ENCODE data around the gene PLEKHA4.
"Not testable (repeated sequence)": the region's sequence is repeated elsewhere in the genome, so short reads cannot be mapped to it uniquely, and the experiment has no call there.

Gene PLEKHA4

DNA sequence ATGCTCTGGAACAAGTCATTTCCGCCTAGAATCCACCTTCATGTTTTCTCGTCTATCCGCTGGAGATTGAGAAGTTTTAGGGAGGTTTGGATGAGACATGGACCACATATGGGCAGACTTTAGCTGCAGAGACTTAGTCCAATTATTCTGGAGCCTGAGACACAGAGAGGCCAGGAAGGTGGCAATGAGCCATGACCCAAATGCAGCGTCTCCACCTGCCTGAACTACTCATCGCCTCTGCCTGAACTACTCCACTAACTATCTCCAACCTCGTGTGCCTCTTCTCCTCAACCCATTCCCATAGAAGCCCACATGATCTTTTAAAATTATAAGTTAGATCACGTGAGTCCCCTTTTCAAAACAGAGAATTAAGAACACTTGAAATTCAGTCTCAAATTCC lies 5.6 kb downstream of the PLEKHA4 start:
- DNase-seq, result no peak

DNA sequence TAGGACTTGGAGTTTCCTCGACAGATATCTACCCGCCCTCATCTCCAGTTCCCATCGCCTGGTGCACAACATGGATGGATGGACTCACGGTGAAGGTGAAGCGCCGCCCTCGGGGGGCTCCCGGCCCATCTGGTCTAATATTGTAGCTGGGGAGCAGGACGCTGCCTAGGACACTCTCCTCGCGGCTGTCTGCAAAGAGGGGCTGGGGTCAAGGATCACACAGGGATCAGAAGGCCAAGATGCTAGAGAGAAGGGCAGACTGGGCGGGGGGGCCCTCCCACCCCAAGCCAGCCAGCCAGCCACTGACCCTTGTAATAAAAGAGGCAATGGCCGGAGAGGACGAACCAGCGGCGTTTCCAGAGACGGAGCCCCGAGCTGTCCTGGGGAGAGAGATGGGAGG lies 7.1 kb downstream of the PLEKHA4 start:
- DNase-seq, result no peak

DNA sequence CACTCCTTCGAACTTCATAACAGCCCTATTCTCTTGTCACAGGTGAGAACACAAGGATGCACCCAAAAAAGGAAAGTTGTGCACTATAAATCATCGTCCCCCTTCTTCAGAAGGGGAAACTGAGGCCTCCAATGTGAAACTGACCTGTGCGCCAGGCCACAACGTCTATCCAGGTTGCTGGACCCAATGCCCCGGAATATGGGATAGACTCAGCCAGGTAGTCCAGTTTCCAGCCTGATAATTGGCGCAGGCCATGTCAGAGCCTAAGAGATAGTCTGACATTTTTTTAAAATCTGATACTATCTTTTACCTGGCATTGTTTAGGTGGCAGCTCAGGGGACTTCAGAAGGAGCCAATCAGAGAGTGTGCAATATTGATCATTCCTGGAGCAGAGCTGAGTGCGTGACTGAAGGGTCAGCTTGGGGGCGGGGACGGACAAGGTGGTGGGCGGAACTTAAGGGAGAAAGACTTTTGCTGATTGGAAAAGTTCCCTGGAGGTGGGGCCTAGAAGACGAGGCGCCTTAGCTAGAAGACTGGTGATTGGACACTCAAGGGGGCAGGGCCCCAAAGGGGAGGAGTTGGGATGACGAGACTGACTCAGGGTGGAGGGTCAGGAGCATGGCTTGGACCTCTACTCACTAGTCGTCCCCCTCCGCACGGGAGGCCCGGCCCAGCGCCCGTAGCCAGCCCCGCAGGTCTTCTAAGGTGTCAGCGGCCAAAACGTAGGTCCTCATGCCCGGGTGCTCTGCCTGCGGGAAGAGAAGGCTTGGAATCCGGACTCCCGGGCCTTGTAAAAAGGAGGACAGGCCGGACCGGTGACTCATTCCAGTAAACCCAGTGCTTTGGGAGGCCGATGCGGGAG lies 8.5 kb downstream of the PLEKHA4 start:
- no peak for DNase-seq

DNA sequence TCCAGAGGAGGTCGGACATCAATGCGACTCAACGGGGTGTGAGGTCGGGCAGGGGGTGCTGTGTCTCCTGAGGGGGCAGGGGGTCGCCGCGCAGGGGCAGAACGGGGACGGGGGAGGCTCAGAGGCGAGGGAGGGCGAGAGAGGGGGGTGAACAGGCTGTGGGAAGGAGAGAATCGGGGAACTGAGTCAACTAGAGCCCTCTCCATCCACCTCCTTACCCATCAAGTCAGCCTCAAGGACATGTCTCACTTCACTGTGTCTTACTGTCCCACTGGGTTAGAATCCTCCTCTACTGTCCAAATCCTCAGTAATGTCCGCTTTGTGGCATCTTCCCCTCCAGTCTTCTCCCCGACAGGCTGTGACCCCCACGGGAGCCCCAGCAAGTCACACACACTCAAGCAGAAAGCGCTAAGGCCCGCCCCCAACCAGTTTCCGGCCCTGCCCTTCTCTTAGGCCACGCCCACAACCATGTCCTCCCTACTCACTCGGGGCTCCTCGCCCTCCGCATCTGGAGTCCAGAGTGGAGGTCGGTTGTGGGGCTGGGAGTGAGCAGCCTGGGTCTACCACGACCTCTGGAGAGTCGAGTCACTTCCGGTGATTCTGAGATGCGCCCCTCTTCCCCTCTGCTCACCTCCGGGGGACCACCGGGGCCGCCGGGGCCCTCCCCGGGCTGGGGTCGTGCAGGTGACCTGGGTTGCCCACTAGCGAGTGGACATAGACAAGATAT lies 9.3 kb downstream of the PLEKHA4 start:
- no peak for DNase-seq

DNA sequence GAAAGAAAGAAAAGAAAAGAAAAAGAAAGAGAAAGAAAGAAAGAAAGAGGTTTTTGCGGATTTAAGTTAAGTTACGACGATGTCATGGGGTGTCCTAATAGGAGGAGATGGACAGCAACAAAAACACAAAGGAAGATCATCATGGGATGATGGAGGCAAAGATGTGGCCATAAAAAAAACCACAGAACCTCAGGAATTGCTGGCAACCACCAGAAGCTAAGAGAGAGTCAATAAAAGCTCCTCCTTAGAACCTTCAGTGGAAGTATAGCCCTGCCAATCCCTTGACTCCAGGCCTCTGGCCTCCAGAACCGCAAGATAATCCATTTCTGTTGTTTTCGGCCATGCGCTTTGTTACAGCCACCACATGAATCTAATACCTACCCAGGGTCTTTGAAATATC lies 11.5 kb downstream of the PLEKHA4 start:
- DNase-seq, result no peak

DNA sequence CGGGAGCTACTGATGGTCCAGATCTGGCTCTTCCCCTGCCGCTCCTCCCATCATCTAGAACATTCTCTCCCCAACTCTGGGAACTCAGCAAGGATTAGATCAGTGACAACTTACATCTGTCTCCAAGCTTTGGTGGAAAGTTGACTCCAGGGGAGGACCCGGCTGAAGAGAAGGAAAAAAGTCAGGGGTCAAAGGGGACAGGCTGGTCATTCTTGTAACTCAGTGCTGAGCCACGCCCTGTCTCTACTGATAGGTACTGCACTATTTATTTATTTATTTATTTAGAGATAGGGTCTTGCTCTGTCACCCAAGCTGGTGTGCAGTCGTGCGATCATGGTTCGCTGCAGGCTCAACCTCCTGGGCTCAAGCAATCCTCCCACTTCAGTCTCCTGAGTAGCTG lies 14.3 kb downstream of the PLEKHA4 start:
- DNase-seq, result no peak

DNA sequence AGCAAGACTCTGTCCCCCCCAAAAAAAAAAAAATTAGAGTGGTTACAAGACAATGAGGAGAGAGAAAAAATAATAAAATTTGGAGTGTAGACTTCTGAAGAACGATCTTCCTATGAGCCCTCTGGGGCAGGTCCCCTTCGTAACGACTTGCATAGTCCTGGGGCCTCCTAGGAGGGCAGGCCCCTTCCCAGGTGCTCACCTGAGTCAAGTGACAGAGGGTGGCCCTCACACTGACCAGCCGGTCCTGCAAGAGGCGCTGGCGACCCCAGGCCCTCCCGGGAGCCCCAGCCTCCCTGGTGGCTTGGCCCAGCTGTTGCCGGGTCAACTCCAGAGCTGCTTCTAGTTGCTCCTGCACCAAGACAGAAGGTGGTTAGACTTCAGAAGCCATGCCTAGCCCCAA lies 14.9 kb downstream of the PLEKHA4 start:
- no peak for DNase-seq

DNA sequence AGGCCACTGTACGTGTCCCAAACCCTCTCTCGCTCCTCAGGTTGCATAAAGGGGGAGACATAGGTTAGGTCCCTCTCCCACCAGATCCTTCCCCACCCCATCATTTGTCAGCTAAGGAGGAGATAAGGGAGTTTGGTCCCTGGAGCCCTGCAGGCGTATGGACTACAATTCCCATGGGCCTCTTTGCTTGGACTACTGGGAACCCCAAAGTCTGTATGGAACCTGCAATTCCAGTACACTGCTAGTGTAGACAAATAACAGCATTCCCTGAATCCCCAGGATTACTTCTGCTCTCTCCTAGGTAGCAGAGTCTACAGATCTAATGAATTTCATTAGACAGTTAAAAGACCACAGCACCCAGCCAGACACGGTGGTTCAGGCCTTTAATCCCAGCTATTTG lies 16.1 kb downstream of the PLEKHA4 start:
- no peak for DNase-seq

DNA sequence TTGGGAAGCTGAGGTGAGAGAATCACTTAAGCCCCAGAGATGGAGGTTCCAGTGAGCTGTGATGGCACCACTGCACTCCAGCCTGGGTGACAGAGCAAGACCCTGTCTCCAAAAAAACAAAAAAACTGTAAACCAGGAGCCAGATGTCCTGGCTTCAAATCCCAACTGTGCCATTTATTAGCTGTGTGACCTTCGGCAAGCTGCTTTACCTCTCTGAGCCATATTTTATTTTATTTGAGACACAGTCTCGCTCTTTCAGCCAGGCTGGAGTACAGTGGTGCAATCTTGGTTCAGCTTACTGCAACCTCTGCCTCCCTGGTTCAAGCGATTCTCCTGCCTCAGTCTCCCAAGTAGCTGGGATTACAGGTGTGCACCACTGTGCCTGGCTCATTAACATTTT lies 21.8 kb downstream of the PLEKHA4 start:
- DNase-seq, result not testable (repeated sequence)

DNA sequence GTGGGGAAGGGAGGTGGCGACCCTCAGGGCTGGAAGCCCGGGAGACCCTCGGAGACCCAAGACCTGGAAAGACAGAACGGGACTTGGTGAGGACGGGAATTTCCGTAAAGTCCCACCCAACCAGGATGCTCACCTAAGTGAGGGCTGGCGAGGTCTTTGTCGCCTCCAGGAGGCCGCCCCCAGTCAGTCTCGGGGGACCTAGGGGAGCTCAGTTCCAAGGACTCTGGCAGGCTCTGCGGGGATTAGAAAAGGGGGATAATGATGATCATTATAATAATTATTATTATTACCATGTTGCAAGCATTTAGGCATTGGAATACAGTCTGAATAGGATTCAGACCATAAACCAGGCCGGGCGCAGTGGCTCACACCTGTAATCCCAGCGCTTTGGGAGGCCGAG lies 23.0 kb downstream of the PLEKHA4 start:
- DNase-seq, result no peak

DNA sequence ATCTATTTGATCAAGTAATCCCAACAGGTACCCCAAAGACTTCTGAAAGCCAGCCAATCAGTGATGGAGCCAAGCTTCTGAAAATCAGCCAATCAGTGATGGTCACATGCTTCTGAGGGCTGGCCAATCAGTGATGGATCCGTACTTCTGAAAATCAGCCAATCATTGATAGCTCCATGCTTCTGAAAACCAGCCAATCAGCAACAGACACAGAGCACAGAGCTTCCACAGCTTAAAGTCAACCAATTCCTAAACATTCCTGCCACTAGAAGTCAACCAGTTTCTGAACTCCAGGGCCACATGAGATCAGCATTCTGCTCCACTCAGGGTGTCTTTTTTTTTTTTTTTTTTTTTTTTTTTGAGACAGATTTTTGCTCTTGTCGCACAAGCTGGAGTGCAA lies 23.9 kb downstream of the PLEKHA4 start:
- DNase-seq, result no peak

DNA sequence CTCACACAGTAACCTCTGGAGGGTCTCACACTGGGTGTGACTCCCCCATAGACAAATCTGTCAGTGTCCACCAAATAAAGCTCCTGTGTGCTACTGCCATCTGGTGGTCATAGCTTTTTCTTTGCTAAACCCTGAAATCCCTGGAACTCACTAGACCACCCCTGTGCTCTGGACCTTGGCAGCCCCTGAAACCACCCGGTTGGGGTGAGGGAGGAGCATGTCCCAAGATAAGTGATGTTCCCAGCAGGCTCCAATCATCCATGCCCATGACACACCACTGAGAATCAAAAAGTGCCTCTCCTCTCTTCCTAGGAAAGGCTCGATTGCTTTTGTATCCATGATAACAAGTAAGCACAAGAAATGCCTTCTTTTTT lies 25.6 kb downstream of the PLEKHA4 start:
- DNase-seq, result peak; percentile 49

DNA sequence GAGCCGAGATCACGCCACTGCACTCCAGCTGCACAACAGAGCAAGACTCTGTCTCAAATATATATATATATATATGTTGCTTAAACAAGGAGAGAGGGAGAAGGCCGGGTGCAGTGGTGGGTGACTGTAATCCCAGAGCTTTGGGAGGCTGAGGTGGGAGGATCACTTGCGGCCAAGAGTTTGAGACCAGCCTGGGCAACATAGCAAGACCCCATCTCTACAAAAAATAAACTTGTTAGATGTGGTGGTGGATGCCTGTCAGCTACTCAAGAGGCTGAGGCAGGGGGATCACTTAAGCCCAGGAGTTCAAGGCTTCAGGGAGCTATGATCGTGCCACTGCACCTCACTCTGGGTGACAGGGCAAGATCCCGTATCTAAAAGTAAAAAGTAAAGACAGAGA lies 26.8 kb downstream of the PLEKHA4 start:
- DNase-seq, result no peak

DNA sequence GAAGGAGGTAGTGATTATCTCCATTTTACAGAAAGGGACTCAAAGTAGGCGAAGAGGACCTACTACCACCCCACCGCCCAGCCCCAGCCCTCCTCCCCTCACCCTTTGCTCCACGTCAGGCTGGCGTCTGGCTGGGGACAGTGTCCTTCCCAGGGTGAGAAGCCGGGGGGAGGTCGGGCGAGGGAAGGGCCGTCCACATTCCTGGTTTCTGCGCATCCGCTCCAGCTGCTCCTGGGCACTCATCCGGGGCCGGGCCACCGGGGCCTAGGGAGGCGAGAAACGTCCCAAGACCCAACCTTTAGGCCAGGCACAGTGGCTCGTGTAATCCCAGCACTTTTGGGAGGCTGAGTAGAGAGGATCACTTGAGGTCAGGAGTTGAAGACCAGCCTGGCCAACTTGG lies 27.4 kb downstream of the PLEKHA4 start:
- DNase-seq, result no peak

DNA sequence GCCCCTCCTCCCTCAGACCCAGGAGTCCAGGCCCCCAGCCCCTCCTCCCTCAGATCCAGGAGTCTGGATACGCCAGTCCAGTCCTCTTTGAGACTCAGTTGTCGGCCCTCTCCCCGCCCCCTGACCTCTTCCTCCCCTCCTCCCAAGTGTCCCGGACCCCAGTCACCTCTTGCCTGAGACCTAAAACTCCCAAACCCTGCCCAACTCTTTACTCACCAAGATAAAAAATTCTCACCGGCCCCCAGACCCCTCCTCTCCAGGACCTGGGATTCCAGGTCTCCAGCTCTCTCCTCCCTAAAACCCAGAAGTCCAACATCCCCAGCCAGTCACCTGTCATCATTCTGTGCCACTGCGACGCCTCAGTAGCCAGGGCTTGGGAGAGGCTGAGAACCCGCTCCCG lies 30.7 kb downstream of the PLEKHA4 start:
- no peak for DNase-seq

DNA sequence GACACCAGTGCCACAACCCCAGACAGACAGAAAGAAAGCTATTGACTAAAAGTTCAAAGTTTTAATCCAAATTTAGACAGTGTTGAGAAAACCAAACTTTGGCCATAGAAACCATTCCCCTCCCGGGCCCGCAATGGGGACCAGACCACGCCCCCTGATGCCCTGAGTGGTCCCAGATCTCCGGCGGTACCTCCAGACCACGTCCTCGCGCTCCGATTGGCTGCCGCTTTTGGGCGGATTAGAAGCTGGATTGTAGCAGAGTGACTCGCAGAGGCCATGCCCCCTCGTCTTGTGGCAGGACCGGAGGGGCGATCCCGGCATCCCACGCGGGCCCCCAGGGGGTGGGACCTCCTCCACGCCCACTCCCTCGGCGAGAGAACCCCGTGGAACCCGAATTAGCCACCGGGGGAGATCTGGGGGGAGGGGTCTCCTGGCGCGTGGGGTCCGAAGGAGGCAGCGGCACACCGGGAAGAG lies 31.3 kb downstream of the PLEKHA4 start:
- peak; percentile 79 for DNase-seq

DNA sequence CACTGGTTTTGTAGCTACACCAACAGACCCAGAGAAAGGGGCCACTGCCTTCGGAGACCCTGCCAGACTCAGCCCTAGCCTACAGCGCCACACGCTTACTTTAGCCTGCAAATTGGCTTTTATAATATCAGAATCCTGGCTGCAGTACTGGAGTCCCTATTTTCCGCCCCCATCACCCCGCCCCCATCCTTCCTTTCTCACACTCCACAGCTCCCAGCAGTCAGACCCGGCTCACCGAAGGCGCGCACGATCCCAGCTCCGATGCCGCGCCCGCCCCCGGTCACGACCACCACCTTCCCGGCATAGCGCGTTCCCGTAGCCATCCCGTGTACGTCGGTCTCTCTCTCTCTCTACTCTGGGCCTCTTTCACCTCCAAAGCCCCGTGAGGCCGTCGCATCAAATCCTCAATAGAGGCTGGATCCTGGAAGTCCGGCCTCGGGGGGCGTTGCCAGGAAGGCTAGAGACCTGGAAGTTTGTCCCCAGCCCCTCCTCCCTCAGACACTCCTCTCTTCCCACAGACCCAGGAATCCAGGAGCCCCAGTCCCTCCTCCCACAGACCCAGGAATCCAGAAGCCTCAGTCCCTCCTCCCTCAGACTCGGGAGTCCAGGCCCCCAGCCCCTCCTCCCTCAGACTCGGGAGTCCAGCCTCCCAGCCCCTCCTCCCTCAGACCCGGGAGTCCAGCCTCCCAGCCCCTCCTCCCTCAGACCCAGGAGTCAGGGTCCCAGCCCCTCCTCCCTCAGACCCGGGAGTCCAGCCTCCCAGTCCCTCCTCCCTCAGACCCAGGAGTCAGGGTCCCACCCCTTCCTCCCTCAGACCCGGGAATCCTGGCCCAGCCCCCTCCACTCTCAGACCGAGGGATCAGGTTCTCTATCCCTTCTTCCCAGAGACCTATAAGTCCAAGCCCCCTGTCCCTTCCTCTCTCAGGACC lies 32.1 kb downstream of the PLEKHA4 start, which contains the start of gene HSD17B14:
TSS of gene HSD17B14 (minus strand) at position 403 of the 929 bp plus-strand sequence. CDS start at position 323, 80 bp downstream.
- DNase-seq, result no peak

DNA sequence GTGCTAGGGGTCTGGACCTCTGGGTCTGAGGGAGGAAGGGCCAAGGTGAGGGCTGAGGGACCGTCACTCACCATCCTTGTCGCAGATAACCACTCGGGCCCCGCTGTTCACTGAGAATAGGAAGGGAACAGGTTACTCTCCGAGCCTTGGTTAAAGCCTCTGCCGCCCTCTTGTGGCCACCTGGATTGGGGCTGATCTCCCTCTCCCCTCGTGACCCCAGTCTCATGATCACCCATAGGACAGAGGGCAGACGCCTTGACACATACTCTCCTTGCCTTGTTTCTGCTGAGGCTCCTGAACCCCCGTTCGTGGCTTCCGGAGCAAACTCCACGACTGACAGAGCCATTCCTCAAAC lies 32.7 kb downstream of the PLEKHA4 start:
- DNase-seq, result peak; percentile 78

DNA sequence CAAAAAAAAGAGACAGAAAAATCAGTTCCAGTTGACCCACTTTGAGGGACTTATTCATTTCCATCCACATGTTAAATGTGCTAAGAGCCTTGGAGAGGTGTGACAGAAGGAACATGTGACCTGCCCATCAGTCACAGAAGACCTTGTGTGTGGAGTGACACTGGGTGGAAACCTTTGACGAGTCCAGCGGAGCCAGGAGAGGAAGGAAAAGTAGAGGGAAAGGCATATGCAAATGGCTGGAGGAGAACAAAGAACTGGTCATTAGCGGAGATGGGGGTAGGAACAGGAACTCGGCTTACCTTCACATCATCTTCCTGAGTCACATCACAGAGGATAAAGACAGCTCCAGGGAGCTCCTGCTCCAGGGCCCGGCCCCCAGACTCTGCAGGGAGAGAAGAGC lies 34.4 kb downstream of the PLEKHA4 start:
- no peak for DNase-seq

DNA sequence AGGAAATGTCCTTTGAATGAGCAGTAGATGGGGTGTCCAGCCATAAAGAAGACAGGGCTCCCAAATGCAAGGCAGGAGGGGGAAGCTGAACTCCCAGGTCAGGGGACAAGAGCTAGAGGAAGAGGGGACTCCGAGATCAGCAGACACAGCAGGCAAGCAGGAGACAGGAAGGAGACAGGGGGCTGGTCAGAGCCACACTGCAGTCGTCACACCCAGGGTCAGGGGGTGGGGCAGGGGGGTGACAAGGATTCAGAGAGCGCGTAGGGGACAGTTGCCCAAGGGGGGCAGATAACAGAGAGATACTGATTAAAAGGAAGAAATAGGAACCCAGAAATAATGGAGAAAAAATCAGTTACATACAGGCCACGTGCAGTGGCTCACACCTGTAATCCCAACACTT lies 35.4 kb downstream of the PLEKHA4 start:
- DNase-seq, result no peak

DNA sequence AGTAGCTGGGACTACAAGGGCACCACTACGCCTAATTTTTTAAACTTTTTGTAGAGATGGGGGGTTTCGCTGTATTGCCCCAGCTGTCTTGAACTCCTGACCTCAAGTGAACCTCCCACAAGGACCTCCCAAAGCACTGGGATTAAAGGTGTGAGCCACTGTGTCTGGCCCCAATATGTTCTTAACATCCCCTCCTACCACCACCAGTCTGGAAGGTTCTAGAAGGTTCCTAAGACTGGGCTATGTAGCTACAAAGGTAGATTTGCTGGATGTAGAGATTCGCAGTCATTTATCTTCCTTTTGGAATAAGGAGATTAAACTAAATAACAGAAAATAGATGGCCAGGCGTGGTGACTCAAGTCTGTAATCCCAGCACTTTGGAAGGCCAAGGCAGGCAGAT lies 37.5 kb downstream of the PLEKHA4 start:
- DNase-seq, result no peak

DNA sequence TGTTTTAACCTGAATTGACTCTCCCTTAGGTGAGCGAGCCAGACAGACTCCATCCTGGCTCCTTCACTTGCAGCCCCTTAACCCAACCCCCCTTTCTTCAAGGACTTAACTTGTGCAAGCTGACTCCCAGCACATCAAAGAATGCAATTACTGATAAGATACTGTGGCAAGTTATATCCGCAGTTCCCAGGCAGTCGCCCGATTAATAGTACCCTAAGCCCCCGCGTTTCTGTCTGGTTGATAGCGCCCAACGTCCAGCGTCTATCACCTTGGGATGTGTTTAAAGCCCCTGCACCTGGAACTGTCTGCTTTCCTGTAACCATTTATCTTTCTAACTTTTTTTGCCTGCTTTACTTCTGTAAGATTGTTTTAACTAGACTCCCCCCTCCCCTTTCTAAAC lies 38.3 kb downstream of the PLEKHA4 start:
- no peak for DNase-seq

DNA sequence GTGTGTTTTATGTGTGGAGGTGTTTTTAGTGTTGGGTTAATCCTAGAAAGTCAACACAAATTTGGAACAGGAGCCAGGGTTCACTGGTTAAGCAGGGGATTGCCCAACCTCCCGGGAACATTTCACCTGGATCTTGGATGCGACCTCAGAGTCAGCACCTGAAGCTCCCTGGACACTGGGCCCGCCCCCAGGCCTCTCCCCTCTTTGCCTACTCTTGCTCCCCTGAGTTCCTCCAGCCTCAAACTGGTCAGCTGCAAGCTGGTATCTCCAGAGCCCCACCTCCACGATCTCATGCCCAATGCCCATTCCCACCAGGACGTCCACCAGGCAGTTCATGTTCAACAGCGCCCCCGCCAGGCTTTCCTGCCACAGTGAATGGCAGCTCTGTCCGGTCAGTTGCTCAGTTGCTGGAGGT lies 41.8 kb downstream of the PLEKHA4 start:
- no peak for DNase-seq

Measured in NCI-H2227 treated with DMSO at 0.1 percent for 48 hours (cell line).